SK-N-SH (cell line): ENCODE results near the gene MOK.

Experiments
- CTCF ChIP-seq: fragments of 200-600 bp; sonication (generic); IDR thresholded peaks from 2 replicates; pipeline ENCODE4 v1.6.1; 2017; ENCODE audit warnings: antibody characterized with exemption, mild to moderate bottlenecking, moderate library complexity
- EZH2phosphoT487 ChIP-seq: fragments of 200-600 bp; sonication (generic); IDR thresholded peaks from 2 replicates; pipeline ENCODE4 v1.6.1; 2017; ENCODE audit warnings: low read depth, mixed run types, mild to moderate bottlenecking, antibody characterized with exemption, moderate library complexity, borderline replicate concordance
- PBX3 ChIP-seq: IDR thresholded peaks from 2 replicates; pipeline ENCODE4; 2012
- YY1 ChIP-seq: IDR thresholded peaks from 2 replicates; pipeline ENCODE4 v1.4.0; 2012; ENCODE audit warnings: low read depth, mild to moderate bottlenecking
- ZBTB33 ChIP-seq: IDR thresholded peaks from 2 replicates; pipeline ENCODE4 v1.4.0; 2012; ENCODE audit warnings: low read depth, borderline replicate concordance

GRCh38 chr14:102188187-102188586, 116.8 kb downstream of the MOK start:
- TF ChIP-seq YY1 (no peak), CTCF (no peak), ZBTB33 (no peak), EZH2phosphoT487 (no peak), PBX3 (no peak)
